ENCODE results near the gene HK1.
A peak's percentile ranks its signal among the peaks of the same experiment; 100 is the strongest.

The HK1 gene

DNA sequence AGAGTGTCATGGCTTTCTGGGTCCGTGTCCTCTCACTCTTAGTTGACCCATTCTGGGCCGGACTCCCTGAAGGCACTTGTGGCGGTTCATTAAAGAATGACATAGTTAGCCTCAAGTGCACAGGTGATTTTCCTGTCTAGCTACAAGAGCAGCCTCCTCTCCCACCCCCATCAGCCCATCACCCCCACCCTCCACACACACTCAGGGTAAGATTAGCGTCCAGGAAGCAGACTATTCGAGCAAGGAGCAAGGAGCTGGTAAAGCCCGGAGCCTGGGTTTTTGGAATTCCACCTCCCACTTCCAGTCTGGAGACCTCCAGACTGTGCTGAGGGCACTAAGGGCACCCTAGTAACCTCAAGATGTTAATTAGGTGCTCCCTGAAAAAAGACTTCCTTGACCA, 98.9 kb downstream of the HK1 start:
- peak overlapping the region in 1 of 3 experiments; percentile 67 for H3K27ac Mint-ChIP-seq
- TF ChIP-seq, protein P1, sequence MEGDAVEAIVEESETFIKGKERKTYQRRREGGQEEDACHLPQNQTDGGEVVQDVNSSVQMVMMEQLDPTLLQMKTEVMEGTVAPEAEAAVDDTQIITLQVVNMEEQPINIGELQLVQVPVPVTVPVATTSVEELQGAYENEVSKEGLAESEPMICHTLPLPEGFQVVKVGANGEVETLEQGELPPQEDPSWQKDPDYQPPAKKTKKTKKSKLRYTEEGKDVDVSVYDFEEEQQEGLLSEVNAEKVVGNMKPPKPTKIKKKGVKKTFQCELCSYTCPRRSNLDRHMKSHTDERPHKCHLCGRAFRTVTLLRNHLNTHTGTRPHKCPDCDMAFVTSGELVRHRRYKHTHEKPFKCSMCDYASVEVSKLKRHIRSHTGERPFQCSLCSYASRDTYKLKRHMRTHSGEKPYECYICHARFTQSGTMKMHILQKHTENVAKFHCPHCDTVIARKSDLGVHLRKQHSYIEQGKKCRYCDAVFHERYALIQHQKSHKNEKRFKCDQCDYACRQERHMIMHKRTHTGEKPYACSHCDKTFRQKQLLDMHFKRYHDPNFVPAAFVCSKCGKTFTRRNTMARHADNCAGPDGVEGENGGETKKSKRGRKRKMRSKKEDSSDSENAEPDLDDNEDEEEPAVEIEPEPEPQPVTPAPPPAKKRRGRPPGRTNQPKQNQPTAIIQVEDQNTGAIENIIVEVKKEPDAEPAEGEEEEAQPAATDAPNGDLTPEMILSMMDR (IDR thresholded peaks at IDR 0.05; ENCODE audit: unreplicated experiment in 3 of 3): no peak
- peaks cover 21% of the 10 kb centered on the region for H3K4me1 Mint-ChIP-seq
- no peak overlapping the region for H3K4me3 Mint-ChIP-seq
- H3K27me3 Mint-ChIP-seq (ENCODE audit: low read depth): no peaks in the 10 kb centered on the region
- H3K9me3 Mint-ChIP-seq: no peaks in the 10 kb centered on the region
- peaks cover 26% of the 10 kb centered on the region for H3K36me3 Mint-ChIP-seq (ENCODE audit: low read depth)

DNA sequence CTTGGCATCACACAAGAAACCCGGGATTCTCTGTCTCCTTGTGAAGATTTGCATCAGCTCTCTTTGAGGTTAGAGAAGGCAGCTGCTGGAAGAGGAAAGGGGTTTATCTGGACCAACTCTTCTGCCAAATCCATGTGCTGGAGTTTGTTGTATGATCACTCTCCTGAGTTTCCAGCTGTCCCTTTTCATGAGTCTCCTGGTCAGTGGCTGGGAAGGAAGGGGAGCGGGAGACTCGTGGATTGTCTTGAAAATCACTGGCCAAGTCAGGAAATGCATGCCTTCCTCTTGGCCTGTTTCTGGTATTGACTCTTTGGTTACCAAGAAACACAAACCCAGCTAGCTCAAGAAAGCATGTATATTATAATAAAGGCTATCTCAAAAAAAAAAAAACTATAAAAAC, 99.6 kb downstream of the HK1 start:
- no peaks in the 10 kb centered on the region for H3K9me3 Mint-ChIP-seq
- H3K27me3 Mint-ChIP-seq (ENCODE audit: low read depth): no peaks in the 10 kb centered on the region
- TF ChIP-seq, protein P1 (IDR thresholded peaks at IDR 0.05; ENCODE audit: unreplicated experiment in 3 of 3): no peak
- peaks cover 21% of the 10 kb centered on the region for H3K4me1 Mint-ChIP-seq
- peak overlapping the region in 2 of 3 experiments; percentile 55 to 67 for H3K27ac Mint-ChIP-seq
- peaks cover 27% of the 10 kb centered on the region for H3K36me3 Mint-ChIP-seq (ENCODE audit: low read depth)
- no peak overlapping the region for H3K4me3 Mint-ChIP-seq

DNA sequence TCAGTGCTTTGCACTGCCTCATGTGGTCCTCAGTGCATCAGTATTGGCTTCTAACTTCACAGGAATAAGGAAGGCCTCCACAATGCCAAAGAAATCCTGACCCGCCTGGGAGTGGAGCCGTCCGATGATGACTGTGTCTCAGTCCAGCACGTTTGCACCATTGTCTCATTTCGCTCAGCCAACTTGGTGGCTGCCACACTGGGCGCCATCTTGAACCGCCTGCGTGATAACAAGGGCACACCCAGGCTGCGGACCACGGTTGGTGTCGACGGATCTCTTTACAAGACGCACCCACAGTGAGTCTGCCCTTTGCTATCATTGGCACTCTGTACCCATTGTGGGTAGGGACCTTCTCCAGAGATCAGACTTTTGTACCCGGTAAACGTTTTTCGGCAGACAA, 101.5 kb downstream of the HK1 start:
- TF ChIP-seq, protein P1 (IDR thresholded peaks at IDR 0.05; ENCODE audit: unreplicated experiment in 3 of 3): no peak
- Mint-ChIP-seq H3K9me3 (no peaks in the 10 kb centered on the region), H3K27ac (no peak overlapping the region), H3K4me3 (no peak overlapping the region), H3K27me3 (ENCODE audit: low read depth) (no peaks in the 10 kb centered on the region), H3K4me1 (peaks cover 40% of the 10 kb centered on the region), H3K36me3 (ENCODE audit: low read depth) (peaks cover 39% of the 10 kb centered on the region)

GRCh38 chr10:69382382-69383117, 104.3 kb downstream of the HK1 start:
- Mint-ChIP-seq H3K4me1 (peaks cover 36% of the 10 kb centered on the region), H3K36me3 (ENCODE audit: low read depth) (peaks cover 50% of the 10 kb centered on the region), H3K27me3 (ENCODE audit: low read depth) (no peaks in the 10 kb centered on the region), H3K9me3 (no peaks in the 10 kb centered on the region), H3K27ac (no peak overlapping the region), H3K4me3 (no peak overlapping the region)
- TF ChIP-seq, protein P1 (IDR thresholded peaks at IDR 0.05; ENCODE audit: unreplicated experiment in 3 of 3): no peak

DNA sequence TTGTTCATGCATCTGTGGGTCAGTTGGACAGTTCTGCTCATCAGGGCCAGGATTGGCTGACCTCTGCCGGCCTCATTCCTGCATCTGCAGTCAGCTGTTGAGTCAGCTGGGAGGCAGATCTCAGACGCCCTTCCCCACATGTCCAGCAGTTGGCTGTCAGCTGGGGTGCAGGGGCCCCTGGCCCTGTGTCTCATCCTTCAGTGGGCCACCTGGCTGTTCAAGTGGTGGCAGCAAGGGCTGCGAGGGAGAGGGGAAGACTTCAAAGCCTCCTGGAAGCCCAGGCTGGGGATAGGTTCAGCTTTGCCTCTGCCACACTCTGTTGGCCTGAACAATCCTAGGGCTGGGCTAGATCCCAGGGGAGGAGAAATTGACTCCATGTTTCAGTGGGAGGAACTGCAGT, 105.3 kb downstream of the HK1 start:
- peaks cover 50% of the 10 kb centered on the region for H3K36me3 Mint-ChIP-seq (ENCODE audit: low read depth)
- no peaks in the 10 kb centered on the region for H3K9me3 Mint-ChIP-seq
- peaks cover 29% of the 10 kb centered on the region for H3K4me1 Mint-ChIP-seq
- H3K4me3 Mint-ChIP-seq: no peak overlapping the region
- no peaks in the 10 kb centered on the region for H3K27me3 Mint-ChIP-seq (ENCODE audit: low read depth)
- H3K27ac Mint-ChIP-seq: peak overlapping the region in 1 of 3 experiments; percentile 41
- TF ChIP-seq, protein P1 (IDR thresholded peaks at IDR 0.05; ENCODE audit: unreplicated experiment in 3 of 3): no peak

- H3K4me1 Mint-ChIP-seq: peaks cover 29% of the 10 kb centered on the region
- no peak overlapping the region for H3K4me3 Mint-ChIP-seq
- no peaks in the 10 kb centered on the region for H3K27me3 Mint-ChIP-seq (ENCODE audit: low read depth)
- TF ChIP-seq, protein P1 (IDR thresholded peaks at IDR 0.05; ENCODE audit: unreplicated experiment in 3 of 3): no peak
- H3K9me3 Mint-ChIP-seq: no peaks in the 10 kb centered on the region
- peaks cover 52% of the 10 kb centered on the region for H3K36me3 Mint-ChIP-seq (ENCODE audit: low read depth)
- no peak overlapping the region for H3K27ac Mint-ChIP-seq
Measured at GRCh38 chr10:69384320-69384719, 106.0 kb downstream of the HK1 start.

Data from nephron (organoid).